ENCODE data around the gene COLQ.
"Not testable (repeated sequence)": the region's sequence is repeated elsewhere in the genome, so short reads cannot be mapped to it uniquely, and the experiment has no call there.

The COLQ gene

GRCh38 chr3:15491143-15491542, 30.4 kb downstream of the COLQ start:
- DNase-seq (ENCODE audit: low read depth in 2 of 2) = no peak

- DNase-seq (ENCODE audit: low read depth in 2 of 2) = no peak
Measured at GRCh38 chr3:15490158-15490557, 31.3 kb downstream of the COLQ start.

GRCh38 chr3:15488002-15488401, 33.5 kb downstream of the COLQ start:
- DNase-seq (ENCODE audit: low read depth in 2 of 2) = no peak

- DNase-seq (ENCODE audit: low read depth in 2 of 2) = no peak
Measured at GRCh38 chr3:15486979-15487378, 34.5 kb downstream of the COLQ start.

GRCh38 chr3:15486020-15486419, 35.5 kb downstream of the COLQ start:
- DNase-seq (ENCODE audit: low read depth in 2 of 2) = no peak

- DNase-seq (ENCODE audit: low read depth in 2 of 2) = not testable (repeated sequence)
Measured at GRCh38 chr3:15484551-15484950, 37.0 kb downstream of the COLQ start.

GRCh38 chr3:15479400-15480224, 41.9 kb downstream of the COLQ start:
- DNase-seq (ENCODE audit: low read depth in 2 of 2) = no peak

GRCh38 chr3:15478640-15478979, 42.9 kb downstream of the COLQ start:
- no peak for DNase-seq (ENCODE audit: low read depth in 2 of 2)

GRCh38 chr3:15477951-15478639, 43.4 kb downstream of the COLQ start:
- DNase-seq (ENCODE audit: low read depth in 2 of 2) = no peak

- no peak for DNase-seq (ENCODE audit: low read depth in 2 of 2)
Measured at GRCh38 chr3:15476378-15476777, 45.1 kb downstream of the COLQ start.

GRCh38 chr3:15475161-15475560, 46.3 kb downstream of the COLQ start:
- no peak for DNase-seq (ENCODE audit: low read depth in 2 of 2)

GRCh38 chr3:15471861-15472260, 49.6 kb downstream of the COLQ start:
- DNase-seq (ENCODE audit: low read depth in 2 of 2) = no peak

GRCh38 chr3:15470849-15471248, 50.7 kb downstream of the COLQ start:
- DNase-seq (ENCODE audit: low read depth in 2 of 2) = no peak

- no peak for DNase-seq (ENCODE audit: low read depth in 2 of 2)
Measured at GRCh38 chr3:15470261-15470660, 51.2 kb downstream of the COLQ start.

GRCh38 chr3:15467227-15468181, 54.0 kb downstream of the COLQ start:
- DNase-seq (ENCODE audit: low read depth in 2 of 2) = no peak

- DNase-seq (ENCODE audit: low read depth in 2 of 2) = no peak
Measured at GRCh38 chr3:15465876-15466585, 55.5 kb downstream of the COLQ start.

- DNase-seq (ENCODE audit: low read depth in 2 of 2) = no peak
Measured at GRCh38 chr3:15462451-15462850, 59.1 kb downstream of the COLQ start.

- DNase-seq (ENCODE audit: low read depth in 2 of 2) = no peak
Measured at GRCh38 chr3:15460891-15461531, 60.5 kb downstream of the COLQ start.

GRCh38 chr3:15458212-15458780, 63.2 kb downstream of the COLQ start:
- no peak for DNase-seq (ENCODE audit: low read depth in 2 of 2)

GRCh38 chr3:15456915-15457314, 64.6 kb downstream of the COLQ start:
- not testable (repeated sequence) for DNase-seq (ENCODE audit: low read depth in 2 of 2)

- no peak for DNase-seq (ENCODE audit: low read depth in 2 of 2)
Measured at GRCh38 chr3:15456321-15456720, 65.2 kb downstream of the COLQ start.

All from stimulated activated CD8-positive, alpha-beta memory T cell treated with anti-CD3 and anti-CD28 coated beads, Interleukin-15, amount 100 ng/mL, for 4 hours (primary cell).